Psoas muscle (tissue), 8 donors: ENCODE results near the gene APOC3. TPM values are rescaled to one million over a fixed set of nuclear protein-coding genes. Genes with fewer than 3 reads are reported as not detected.

Source experiments
- ATAC-seq, 4 donors: fragments of 200-7000 bp; cut with Tn5 transposase; one replicate each; pipeline ENCODE4 v1.9.1; 2020; ENCODE audit warnings: moderate library complexity in 3 of 4, mild to moderate bottlenecking in 2 of 4
- DNase-seq, 2 donors: peaks; one replicate each; pipeline ENCODE4 v3.0.0-alpha.2; 2020
- H3K27ac ChIP-seq: fragments of 200-600 bp; one replicate; pipeline ENCODE4 v1.8.0; 2022
- H3K27me3 ChIP-seq, 3 donors: fragments of 200-600 bp in 1 of 3; one replicate each; pipeline versions ENCODE4 v1.6.1 to v1.8.0; 2013 to 2022; ENCODE audit warnings: low read length in 2 of 3, mild to moderate bottlenecking in 2 of 3, moderate library complexity in 1 of 3; ENCODE audit not compliant: insufficient read depth in 3 of 3
- H3K36me3 ChIP-seq, 2 donors: fragments of 200-600 bp in 1 of 2; one replicate each; pipeline versions ENCODE4 v1.6.1 to v1.8.0; 2013 to 2022; ENCODE audit warnings: low read depth in 1 of 2, mild to moderate bottlenecking in 1 of 2, moderate library complexity in 1 of 2; ENCODE audit not compliant: insufficient read depth in 1 of 2
- H3K4me1 ChIP-seq: fragments of 200-600 bp; one replicate; pipeline ENCODE4 v1.8.0; 2022
- H3K4me3 ChIP-seq: fragments of 200-600 bp; one replicate; pipeline ENCODE4 v1.8.0; 2022; ENCODE audit warnings: mild to moderate bottlenecking
- H3K9me3 ChIP-seq: fragments of 200-600 bp; one replicate; pipeline ENCODE4 v1.8.0; 2022
- CTCF ChIP-seq: fragments of 200-600 bp; IDR thresholded peaks from one replicate; pipeline ENCODE4 v1.8.0; 2022; ENCODE audit warnings: antibody characterized with exemption
- WGBS, 3 donors: extraction: QIAGEN DNeasy Blood & Tissue Kit; methylation state at CpG; one replicate each; pipeline versions ENCODE4 v1.1.6 to v1.1.7; 2013; 5-methylcytosine and 5-hydroxymethylcytosine counted together
- intact Hi-C, 2 donors: fragments of 100-400 bp; cut with DNase I; formaldehyde crosslinking; loops; one replicate each; pipeline versions ENCODE4 v1.11.0 to v1.14.2; 2022
- long read RNA-seq, 2 donors: library from polyadenylated mRNA; unstranded; transcript quantifications; one replicate each; pipeline ENCODE4 v2.0.0, GENCODE V29; 2021
- polyA plus RNA-seq, 3 donors: library from polyadenylated mRNA; stranded (reverse); fragments of 200-250 nt; gene quantifications; one replicate each; pipeline ENCODE4 v1.2.3, GENCODE V29; 2013
- total RNA-seq, 4 donors: library from RNA; stranded (reverse); fragmentation: NEBNext Ultra II Directional in 2 of 4; extraction: Animal tissue kit (Norgen Biotek cat#: 25700) in 2 of 4; gene quantifications; one replicate each; pipeline versions ENCODE4 v1.2.1 to v1.2.4, GENCODE V29; 2021 to 2023
- donor health status: healthy with polysubstance abuse.
- donor health status: DM: no; HTN: no; CAD: no; lungs with moderate emphysema.
- donor health status: Bipolar disorder and iron deficiency.
- donor health status: healthy.
- donor health status: DM: yes; HTN: yes; CAD: no.
- donor health status: DM: no; HTN: no; CAD: no.
- donor health status: DM: no; HTN: no; CAD: no.
- donor health status: DM: yes; HTN: yes; CAD: no.

APOC3 gene
- total RNA-seq: under 1 TPM in 1 of 4 donors, not detected in 3; 0.46 TPM
- 1 to 10 TPM in 1 of 3 donors, under 1 TPM in 1, not detected in 1; 0.26 to 2.2 TPM for polyA plus RNA-seq
- long read RNA-seq, donor 1: 0 reads
- long read RNA-seq, donor 2: 0 reads

GRCh38 chr11:116829525-116830183, at the start of gene APOC3:
Gene APOC3, plus strand, starts transcription at chr11:116829907. Its CDS starts 676 bp downstream, at chr11:116830583.
- DNase-seq: no peak
- no peak for TF ChIP-seq CTCF
- 74 to 75% (median 75%) methylated on average over 9 of the region's 9 CpGs for WGBS, 3 donors
- Histone ChIP-seq H3K4me1 (no peaks in the 10 kb centered on the region), H3K27ac (no peak within 1 kb of the TSS), H3K9me3 (no peaks in the 10 kb centered on the region), H3K36me3 (no peaks in the 10 kb centered on the region), H3K4me3 (no peak within 1 kb of the TSS), H3K27me3 (no peaks in the 10 kb centered on the region)
- no peak for ATAC-seq
- intact Hi-C loops: no loop called here

- Histone ChIP-seq H3K4me1 (peaks cover 10% of the 10 kb centered on the region), H3K27ac (no peak overlapping the region), H3K36me3 (peaks cover 26 to 92% of the 10 kb centered on the region in 2 donors), H3K9me3 (no peaks in the 10 kb centered on the region), H3K27me3 (no peaks in the 10 kb centered on the region), H3K4me3 (no peak overlapping the region)
- intact Hi-C loops: no loop called here
- WGBS, 3 donors: 91 to 93% (median 92%) methylated on average over 4 of the region's 4 CpGs
- DNase-seq: no peak
- TF ChIP-seq CTCF: no peak
- ATAC-seq: peak in 1 of 4 donors; percentile 36
Measured at GRCh38 chr11:116782728-116783127, 47.0 kb upstream of the APOC3 start.

- DNase-seq: no peak
- ATAC-seq: no peak
- H3K4me3 ChIP-seq: peak overlapping the region; percentile 98
- no peaks in the 10 kb centered on the region for H3K9me3 ChIP-seq
- intact Hi-C loops: loop anchor here in 1 of 2 donors (5.0 kb wide), 1 partner anchor 441 kb away; no protein-coding TSS in a partner anchor
- no peaks in the 10 kb centered on the region for H3K27me3 ChIP-seq
- TF ChIP-seq CTCF: no peak
- peaks cover 10% of the 10 kb centered on the region for H3K4me1 ChIP-seq
- H3K36me3 ChIP-seq: peaks cover 23 to 56% of the 10 kb centered on the region in 2 donors
- no peak overlapping the region for H3K27ac ChIP-seq
- 77 to 80% (median 79%) methylated on average over 2 of the region's 2 CpGs for WGBS, 3 donors
Measured at GRCh38 chr11:116786326-116786725, 43.4 kb upstream of the APOC3 start.

GRCh38 chr11:116786966-116787365, 42.7 kb upstream of the APOC3 start:
- Histone ChIP-seq H3K4me1 (peaks cover 10% of the 10 kb centered on the region), H3K9me3 (no peaks in the 10 kb centered on the region), H3K36me3 (peaks cover 22 to 49% of the 10 kb centered on the region in 2 donors), H3K27ac (peak overlapping the region; percentile 87), H3K27me3 (no peaks in the 10 kb centered on the region), H3K4me3 (peak overlapping the region; percentile 98)
- DNase-seq (no peak), ATAC-seq (no peak)
- intact Hi-C loops: loop anchor here in 1 of 2 donors (5.0 kb wide), 1 partner anchor 440 kb away; no protein-coding TSS in a partner anchor
- WGBS, 3 donors: 46 to 49% (median 46%) methylated on average over 5 of the region's 5 CpGs
- no peak for TF ChIP-seq CTCF
